Measurements from ENCODE around the gene GPX5.

DNA sequence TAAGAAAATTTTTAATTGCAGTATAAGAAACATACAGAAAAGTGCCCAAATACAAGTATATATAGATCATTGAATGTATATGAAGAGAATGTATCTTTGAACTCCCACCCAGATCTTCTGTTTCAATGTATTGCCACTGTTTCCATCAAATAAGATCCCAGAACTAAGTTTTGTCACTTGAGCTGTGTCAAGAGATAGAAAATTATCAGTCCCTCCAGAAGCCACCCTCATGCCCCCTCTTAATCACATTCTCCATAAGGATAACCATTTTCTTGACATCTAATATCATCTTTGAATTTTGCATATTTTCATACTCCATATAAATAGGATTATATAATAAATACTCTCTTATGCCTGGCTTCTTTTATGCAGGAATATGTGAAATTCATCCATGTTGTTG lies 20.3 kb downstream of the GPX5 start:
- TF ChIP-seq, protein P1, sequence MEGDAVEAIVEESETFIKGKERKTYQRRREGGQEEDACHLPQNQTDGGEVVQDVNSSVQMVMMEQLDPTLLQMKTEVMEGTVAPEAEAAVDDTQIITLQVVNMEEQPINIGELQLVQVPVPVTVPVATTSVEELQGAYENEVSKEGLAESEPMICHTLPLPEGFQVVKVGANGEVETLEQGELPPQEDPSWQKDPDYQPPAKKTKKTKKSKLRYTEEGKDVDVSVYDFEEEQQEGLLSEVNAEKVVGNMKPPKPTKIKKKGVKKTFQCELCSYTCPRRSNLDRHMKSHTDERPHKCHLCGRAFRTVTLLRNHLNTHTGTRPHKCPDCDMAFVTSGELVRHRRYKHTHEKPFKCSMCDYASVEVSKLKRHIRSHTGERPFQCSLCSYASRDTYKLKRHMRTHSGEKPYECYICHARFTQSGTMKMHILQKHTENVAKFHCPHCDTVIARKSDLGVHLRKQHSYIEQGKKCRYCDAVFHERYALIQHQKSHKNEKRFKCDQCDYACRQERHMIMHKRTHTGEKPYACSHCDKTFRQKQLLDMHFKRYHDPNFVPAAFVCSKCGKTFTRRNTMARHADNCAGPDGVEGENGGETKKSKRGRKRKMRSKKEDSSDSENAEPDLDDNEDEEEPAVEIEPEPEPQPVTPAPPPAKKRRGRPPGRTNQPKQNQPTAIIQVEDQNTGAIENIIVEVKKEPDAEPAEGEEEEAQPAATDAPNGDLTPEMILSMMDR (IDR thresholded peaks at IDR 0.05 in 4 of 5, conservative IDR thresholded peaks at IDR 0.05 in 1 of 5): no peak
- TF ChIP-seq POLR2A (IDR thresholded peaks at IDR 0.05): no peak
